Fibroblast of gingiva (primary cell): ENCODE results near the gene GABBR2.

Experiments
- DNase-seq: peaks from one replicate; pipeline ENCODE4 v3.0.0-alpha.2; 2011; ENCODE audit warnings: low read depth

The GABBR2 gene

DNA sequence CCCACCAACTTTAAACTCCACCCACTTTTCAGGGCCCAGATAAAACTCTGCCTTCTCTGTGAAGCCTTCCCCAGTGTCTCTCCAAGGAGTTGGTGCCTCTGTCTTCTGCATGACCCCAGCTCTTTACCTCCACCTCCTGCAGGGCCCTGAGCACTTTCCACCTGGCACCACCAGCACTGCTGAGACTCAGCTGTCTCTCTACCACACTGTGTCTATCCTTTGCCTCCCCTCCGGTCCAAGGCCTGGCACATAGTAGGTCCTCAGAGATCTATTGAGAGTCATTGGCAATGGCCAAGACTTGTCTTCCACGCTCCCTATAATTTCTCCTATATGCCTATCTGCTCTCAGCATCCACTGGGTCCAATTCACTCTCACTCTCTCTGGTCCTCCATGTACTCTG, 12.9 kb upstream of the GABBR2 start:
- no peak for DNase-seq

- DNase-seq = no peak
Measured at GRCh38 chr9:98720402-98720801, 11.7 kb upstream of the GABBR2 start.

DNA sequence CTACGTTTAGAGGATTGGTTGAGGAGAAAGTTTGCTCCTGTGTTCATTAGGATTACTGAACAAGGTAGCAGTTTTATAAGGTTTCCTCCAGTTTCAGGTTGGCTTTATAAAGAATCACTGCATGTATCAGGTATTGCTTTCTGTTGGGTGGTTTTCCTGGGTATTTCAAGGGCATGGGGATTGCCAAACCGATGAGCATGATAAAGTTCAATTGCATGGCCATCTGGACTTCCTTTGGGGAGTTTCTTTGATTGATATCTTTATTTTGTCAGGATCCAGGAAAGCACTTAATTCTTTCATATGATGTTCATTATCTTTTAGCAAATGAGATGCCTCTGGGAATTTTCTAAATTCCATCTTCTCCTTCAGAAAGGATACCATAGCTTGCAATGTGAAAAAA, 10.3 kb upstream of the GABBR2 start:
- no peak for DNase-seq

GRCh38 chr9:98714833-98715232, 6.1 kb upstream of the GABBR2 start:
- no peak for DNase-seq

- no peak for DNase-seq
Measured at GRCh38 chr9:98712987-98713386, 4.3 kb upstream of the GABBR2 start.

GRCh38 chr9:98709968-98710965, 1.5 kb upstream of the GABBR2 start:
- DNase-seq = peak; percentile 34

DNA sequence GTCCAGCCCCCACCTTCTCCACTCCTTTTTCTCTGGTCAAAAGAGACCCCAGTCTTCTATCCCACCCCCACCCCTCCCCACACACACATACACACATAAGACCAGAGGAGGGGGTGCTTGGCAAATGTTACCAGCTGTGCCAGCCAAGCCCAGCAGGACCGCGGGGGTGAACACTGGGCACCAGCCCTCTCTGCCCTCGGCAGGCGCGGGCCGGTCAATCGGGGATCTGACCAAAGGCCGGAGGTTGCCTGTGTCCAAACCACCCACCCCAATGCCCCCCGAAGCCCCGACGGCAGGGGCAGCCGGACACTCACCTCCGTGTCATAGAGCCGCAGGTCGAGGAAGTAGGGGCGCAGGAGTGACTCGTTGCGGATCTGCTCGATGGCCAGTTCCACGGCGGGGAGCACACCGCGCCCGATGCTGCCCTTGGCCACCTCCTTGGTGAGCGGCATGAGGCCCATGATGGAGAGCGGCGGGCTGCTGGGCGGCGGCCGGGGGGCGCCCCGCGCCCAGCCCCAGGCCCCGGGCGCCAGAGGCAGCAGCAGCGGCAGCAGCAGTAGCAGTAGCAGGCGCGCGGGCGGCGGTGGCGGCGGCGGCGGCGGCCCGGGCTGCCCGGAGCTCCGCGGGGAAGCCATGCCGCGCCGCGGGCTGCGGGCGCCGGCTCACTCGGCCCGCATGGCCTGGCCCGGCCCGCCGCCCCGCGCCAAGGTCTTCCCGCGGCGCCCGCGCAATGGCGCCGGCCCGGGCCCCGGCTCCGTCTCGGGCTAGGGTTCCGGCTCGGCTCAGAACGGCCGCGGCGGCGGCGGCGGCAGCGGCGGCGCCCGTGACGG, 417 bp downstream of the GABBR2 start:
- no peak for DNase-seq

DNA sequence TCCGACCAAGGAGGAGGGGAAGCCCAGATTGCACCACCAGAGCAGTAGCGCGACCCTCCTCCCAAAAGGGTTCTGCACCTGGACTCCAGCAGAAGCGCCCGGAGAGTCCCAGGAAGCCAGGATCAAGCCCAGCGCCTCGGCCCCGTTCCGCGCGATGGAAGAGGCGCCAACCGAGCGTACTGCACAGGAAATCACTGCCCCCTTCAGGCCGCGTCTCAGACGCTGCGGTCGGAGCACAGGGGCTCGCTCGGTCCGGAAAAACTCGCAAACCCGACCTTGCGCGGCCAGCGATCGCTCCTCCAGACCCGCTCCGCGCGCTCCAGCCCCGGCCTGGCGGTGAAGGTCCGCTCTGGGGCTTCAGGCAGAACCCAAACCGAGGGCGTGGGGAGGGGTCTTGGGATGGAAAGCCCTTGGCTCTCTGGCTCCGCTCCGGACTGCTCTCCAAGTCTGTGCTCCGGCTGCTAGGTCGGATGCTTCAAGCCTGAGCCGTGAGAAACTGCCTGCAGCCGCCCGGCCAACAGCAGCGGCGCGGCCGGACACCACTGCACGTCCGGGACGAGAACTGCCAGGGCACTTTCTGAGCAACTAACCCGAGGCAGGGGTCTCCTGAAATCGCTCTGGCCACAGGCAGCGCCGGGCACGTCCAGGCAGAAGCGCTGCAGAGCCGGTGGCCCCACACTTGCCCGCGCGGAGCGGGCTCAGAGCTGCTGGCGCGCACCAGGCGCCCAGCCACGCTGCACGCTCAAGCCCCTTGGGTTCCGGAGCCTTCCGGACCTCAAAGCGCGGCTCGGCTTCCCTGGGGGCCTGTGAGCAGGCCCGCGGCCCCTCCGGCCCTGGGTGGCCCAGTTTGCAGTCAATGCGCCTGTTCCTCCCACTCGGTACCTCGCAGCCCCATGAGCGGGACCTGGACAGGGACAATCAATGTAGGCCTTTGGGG, 1.3 kb downstream of the GABBR2 start:
- DNase-seq = peak; percentile 60

GRCh38 chr9:98706651-98707165, 2.0 kb downstream of the GABBR2 start:
- no peak for DNase-seq

DNA sequence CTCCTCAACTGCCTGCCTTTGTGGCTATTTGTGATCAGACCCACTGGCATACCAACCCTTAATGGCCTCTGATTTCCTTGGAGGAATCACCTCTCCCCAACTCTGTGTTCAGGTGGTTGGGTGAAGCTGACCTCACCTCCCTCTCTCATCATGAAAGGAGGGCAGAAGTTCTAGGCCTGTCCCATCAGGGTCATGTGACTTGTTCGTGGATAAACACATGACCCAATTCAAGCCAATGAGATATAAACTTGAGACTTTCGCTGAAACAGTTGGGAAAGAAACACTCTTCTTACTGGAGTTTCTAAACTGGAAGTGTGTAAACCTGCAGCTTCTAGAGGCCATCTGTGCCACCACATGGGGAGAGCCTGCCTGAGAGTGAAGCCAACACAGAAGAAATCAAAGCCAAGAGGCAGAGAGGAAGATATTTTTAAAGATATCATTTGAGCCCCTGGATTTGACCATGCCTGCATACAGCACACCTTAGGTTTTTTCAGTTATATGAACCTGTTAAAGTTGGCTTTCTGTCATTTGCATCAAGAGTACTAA, 5.8 kb downstream of the GABBR2 start:
- no peak for DNase-seq

- no peak for DNase-seq
Measured at GRCh38 chr9:98702340-98702739, 6.4 kb downstream of the GABBR2 start.

- DNase-seq = no peak
Measured at GRCh38 chr9:98701576-98701975, 7.2 kb downstream of the GABBR2 start.

- no peak for DNase-seq
Measured at GRCh38 chr9:98700801-98701200, 7.9 kb downstream of the GABBR2 start.

DNA sequence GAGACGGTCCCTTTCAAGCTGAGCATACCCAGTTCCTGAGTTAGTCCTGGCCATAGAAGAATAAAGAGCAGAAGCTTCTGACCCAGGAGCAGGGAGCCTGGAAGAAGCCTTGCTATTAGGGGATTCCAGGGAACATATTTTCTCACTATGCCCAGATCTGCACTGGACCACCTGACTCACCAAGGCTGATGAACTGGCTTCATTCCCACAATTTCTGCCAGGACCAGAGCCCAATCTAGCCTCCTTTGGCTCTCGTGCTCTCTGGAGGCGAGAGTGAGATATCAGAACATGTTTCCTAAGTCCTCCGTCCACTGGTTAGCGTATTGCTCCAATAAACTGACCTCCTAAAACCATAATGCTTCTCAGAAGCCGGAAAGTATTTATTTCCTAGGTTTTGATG, 9.9 kb downstream of the GABBR2 start:
- DNase-seq = no peak

DNA sequence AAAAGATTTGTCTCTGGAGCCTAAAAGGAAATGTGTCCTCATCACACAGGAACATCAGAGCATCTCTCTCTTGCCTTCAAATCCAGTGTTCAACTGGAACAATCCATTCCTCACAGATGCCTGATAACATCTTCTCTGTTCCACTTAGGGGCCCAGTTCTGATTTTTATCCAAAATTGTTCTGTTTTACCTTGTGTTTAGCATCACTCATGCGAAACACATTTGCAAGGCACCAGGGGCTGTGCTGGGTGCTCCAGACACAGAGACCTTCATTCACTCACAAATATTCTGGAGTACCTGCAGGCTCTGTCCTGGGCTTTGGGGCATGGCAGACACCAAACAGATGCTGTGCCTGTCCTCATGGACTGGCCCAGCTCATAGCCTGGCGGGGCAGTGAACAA, 13.8 kb downstream of the GABBR2 start:
- no peak for DNase-seq

DNA sequence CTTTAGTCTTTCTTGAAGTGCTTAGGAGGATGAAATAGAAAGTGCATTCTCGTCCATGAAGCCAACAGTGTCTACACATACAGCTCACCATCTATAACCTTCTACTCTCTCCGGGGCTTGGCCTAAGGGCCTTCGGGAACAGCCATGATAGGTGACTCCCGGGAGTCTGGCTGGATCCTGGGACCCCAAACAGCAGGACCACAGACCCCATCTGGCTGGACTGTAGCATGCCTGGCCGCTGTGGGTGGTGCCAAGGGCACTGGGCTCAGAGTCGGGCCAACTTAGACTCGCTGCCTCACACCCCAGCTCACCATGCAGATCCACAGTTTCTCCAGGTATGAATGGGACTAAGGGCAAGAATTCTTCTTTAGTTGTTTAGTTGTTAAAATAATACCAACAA, 16.3 kb downstream of the GABBR2 start:
- DNase-seq = no peak

DNA sequence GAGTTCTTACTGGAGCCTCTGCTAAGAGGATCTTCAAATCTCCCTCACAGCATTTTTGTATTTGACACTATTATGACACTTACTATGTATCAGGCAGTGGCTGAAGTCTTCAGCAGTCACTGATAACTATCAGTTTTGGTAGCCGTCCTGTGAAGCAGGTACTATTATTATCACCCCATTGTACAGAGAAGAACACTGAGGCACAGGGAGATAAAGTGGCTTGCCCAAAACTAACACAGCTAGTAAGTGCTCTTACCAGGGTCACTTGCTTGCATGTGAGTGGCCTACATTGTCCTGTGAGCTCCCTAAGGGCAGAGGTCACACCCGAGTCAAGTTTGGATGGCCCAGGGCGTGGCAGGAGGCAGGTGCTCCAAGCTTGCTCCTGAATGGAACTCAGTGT, 16.8 kb downstream of the GABBR2 start:
- DNase-seq = no peak

GRCh38 chr9:98690686-98691085, 18.0 kb downstream of the GABBR2 start:
- DNase-seq = no peak

GRCh38 chr9:98688710-98689495, 19.8 kb downstream of the GABBR2 start:
- DNase-seq = no peak

DNA sequence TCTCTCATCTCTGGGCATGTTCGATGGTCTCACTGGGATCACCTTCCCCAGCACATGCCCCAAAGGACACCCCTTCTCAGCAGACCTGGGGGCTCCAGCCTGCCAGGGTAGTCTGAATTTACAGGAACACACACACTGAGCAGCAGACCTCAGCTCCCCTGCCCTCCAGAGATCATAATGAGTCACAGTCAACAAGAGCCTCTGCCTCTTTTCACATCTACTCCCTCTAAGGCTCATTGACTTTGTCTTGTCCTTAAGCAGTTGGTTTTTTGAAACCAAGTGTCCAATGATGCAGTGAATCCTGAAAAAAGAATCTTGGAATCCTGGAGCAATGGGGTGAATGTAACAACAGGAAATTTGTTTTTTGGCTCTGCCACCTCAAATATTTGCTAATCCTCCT, 20.8 kb downstream of the GABBR2 start:
- no peak for DNase-seq
